GM21786 (cell line): ENCODE results near the gene WDR1.

Experiments
- ATAC-seq: cut with Tn5 transposase; IDR thresholded peaks from one replicate; pipeline ENCODE4 v1.9.1; 2021; ENCODE audit not compliant: unreplicated experiment

Gene WDR1

DNA sequence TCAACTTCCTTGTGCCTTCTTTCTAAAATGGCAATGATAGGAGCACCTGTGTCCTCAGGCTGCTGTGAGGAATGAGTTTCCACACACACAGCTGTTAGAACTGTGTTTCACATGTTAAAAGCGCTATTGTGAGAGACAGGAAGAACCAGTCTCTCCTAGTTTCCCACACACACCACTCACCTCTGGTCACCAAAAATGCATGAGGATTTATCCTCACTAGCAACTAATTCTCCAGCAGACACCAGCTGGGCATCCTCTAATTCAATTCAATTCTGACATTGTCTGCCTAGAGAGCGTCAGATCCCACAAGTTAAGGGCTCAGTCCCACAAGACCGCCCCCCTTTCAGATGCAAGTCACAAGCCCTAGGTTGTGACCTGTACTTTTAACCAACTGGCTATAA, 66.3 kb downstream of the WDR1 start:
- ATAC-seq: no peak

DNA sequence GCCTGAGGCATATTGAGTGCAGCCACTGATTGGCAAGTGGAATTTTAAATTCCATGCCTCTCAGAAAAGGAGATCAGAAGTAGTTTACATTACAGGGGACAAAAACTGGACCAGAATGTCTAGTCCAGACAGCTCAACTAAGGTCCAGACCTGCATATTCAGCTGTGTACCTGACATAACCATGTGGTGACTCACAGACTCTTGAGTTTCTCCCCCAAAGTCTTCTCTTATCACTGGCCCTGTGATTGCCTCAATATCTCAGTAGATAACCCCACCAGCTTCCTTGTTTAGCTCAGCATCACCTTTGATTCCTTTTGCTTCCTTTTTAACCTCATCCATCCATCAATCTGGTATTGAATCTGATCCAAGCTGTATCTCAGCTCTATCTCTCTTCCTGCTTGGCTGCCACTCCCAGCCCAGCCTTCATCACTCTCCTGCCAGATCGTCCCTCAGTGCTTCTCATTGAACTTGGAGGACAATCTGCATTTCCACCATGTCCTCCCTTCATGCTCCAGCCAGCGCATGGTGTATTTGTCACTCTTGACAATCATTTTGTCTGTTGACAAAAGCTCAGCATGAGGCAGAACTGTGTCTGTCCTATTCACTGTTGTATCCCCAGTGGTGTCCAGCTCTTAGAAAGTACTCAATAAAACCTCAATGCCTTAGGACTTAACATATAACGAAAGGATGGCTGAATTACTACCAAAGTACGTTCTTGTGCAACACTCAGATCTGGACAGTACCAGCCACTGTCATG, 67.5 kb downstream of the WDR1 start:
- no peak for ATAC-seq

DNA sequence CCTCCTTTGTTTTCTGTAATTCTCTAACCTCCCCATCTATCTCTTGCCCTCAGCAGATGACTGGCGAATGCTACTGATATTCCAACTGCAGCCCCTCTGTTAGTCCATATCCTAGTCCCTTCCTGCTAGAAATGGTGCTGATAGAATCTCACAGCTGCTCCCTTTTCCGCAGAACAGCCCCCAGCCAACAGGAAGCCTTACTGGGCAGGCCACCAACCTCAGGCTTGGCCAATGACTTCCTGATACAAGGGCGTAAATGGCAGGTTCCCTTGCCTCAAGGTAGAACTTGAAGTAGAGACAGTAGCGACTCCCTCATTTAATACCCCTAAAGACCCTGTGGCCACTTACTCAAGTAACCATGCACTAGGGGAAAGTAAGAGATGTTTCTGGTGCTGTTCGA, 68.6 kb downstream of the WDR1 start:
- ATAC-seq: no peak

DNA sequence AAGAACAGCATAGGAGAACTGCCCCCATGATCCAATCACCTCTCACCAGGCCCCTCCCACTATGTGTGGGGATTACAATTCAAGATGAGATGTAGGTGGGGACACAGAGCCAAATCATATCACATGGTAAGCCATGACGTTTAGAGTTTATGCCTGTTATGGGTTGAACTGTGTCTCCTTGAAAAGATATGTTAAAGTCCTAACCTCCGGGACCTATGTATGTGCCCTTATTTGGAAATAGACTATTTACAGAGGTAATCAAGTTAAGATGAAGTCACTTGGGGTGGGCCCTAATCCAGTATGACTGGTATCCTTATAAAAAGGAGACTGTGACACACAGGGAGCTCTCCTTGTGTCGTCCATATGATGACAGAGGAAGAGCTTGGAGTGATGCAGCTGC, 70.1 kb downstream of the WDR1 start:
- no peak for ATAC-seq

DNA sequence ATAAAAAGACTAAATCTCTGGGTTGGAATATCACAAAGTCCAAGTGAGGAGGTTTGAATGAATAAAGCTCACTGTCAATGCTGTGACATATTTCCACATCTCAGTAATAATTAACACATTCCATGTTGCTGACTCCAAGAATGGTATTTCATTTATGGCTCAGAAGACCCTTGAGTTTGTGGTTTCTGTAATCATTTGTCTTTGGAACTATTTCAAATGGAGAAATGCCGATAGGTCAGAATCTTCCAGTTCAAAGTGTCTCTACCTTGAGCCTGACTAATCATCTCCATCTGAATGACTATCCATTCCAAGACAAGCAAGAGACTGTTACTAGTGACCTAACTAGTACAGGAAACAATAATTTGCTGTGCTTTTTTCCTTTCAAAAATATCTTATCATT, 71.1 kb downstream of the WDR1 start:
- no peak for ATAC-seq

DNA sequence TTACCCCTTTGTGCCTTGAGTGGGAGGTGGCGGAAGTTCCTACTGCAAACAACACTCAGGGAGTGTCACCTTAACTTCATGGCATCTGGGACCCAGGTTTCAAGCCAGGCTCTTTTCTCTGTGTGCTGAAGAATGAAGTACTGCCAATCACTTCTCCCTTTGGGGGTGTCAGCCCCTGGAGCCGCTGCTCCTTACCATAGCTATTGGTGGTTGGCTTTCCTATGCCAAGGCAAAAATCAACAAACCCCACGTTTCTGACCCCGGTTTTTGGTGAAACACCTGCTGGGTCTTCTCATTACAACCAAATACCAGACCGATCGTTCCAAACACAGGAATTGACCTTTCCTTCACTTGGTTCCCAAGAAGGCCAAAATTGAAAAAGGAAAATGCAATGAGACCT, 75.6 kb downstream of the WDR1 start:
- no peak for ATAC-seq

DNA sequence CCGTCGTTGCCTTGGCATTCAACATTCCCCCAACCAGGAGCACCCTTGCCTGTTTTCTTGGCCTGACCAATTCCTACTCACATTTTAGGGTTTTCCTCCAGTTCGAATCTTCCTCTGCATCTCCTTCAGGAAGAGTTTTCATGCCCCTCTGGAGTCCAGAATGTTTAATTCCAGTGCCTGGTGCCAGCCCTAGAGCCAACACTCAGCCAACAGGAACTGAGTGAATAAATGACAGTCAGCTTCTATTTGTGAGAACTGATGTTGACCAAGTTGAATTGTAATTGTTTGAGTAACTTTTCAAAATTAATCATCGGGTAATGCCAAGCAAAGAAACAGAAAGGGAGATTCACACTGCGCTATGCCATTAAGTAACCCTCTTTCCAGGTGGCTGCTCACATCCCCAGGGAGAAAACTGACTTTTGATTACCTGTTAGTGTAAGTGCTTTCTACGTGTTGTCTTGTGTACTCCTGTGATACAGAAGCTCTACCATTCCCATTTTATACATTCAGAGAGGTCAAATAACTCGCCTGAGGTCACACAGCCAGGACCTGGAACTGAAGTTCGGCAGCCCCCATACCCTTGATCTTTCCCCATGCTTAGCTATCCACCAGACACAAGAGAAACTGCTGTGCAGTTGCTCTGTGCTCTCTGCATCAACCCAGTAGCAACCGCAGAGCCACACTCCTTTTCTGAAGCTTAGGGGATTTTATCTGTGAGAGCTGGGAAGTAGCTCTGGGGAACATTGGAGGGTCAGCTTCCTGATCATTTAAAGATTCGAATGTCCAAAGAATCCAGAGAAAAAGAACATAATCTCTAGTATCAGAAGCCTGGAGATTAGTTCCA, 76.3 kb downstream of the WDR1 start:
- ATAC-seq: no peak

DNA sequence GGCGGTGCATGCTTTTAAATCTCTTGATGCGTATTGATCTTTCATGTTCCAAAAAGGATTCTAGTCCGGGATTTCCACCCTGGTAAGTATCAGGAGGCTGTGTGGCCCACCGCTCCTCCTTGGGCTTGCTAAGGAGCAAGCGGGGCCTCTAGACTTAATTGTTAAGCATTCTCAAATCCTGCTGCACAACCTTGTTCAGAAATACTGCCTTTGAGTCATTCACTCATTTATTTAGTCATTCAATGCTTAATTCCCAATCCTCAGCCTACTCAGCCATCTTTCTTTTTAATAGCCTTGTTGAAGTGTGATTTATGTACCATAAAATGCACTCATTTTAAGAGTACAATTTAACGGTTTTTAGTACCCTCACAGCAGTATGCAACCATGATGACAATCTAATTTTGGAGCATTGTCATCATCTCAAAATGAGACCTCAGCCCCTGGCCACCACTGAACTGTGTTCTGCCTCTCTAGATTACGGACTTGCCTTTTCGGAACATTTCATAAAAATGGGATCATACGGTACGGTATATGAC, 79.7 kb downstream of the WDR1 start:
- ATAC-seq: no peak

DNA sequence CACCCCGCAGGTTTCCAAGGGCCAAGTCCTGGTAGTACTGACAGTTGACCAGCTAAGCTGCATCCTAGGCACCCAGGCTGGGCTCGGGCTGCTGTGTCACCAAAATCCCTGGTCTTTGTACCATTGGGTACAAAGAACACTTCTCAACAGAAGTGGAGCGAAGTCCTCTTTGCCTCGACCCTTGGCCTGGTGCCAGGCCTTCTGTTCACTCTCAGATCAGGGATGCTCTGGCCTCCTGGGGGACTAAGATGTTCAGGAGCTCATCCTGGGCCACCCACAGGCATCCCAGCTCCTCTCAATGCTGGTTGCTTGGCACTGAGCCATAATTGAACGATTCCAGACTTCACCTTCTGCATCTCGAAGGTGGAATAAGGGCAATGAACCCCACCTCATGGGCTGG, 81.5 kb downstream of the WDR1 start:
- no peak for ATAC-seq

DNA sequence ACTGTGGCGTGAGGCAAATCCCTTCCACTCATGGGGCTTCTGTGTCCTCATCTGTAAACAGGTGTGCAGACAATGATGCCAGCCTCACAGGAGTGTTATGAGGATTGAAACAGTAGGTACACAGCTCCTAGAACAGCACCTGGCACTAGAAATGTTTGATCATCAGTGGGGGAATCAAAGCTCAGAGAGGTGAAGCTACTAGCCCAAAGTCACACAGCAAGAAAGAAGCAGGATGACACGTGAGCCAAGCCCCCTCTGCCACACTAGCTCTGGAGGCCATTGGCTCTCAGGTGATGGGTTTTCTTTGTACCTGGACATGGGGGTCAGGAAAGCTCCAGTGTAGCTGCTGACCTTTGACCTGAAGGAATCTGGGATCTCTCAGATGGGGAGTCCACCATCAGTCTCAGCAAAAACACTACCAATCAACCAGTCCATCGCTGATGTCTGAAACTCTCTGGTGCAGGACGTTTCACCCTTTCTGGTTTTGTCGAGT, 81.9 kb downstream of the WDR1 start:
- ATAC-seq: no peak

DNA sequence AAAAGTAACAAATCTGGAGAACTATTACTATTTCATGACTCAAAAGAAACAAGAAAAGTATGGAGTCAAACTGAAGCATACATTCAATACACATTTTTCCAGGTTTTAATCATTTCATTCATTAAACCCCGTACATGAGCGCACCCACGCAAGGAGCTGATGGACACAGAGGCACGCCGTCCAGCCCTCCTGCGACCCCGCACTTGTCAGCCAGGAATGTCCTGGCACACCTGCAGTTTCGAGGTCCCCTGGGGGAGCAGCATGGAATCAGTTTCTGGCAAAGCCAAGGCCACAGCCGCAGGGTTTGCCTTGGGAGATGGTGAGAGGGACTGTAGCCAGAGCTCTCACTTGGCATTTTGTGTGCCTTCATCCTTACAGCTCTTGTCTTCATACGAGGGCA, 82.5 kb downstream of the WDR1 start:
- no peak for ATAC-seq

DNA sequence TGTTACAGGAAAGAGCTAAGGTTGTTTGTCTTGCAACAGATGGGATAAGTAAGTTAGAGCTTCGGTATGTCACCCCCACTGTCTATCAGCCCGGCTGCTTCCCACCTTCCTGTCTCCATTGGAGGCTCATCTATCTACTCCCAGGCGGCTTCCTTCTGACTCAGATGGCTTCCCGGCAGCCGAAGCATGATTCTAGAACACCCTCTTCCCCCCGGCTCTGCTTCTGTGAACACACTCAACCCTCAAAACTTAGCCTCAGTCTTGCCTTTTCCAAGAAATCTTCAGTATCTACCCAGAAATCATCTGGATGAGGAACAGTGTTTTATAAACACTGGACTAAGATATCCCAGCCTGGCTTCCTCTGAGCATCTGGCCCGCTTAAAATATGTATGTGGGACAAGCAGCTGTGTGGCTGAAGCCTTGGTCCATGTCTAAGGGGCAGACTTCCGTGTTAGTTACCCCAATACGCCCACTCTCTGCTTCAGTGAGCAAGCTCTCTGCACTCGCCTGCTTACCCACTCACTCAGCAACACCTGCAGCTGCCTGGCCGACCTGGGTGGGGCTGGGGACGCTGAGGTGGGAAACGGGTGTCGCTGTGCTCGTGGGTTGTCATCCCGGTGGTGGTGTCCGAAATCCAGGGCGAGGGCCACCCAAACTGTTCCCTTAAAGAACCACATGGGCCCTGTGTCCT, 83.3 kb downstream of the WDR1 start:
- ATAC-seq: no peak

DNA sequence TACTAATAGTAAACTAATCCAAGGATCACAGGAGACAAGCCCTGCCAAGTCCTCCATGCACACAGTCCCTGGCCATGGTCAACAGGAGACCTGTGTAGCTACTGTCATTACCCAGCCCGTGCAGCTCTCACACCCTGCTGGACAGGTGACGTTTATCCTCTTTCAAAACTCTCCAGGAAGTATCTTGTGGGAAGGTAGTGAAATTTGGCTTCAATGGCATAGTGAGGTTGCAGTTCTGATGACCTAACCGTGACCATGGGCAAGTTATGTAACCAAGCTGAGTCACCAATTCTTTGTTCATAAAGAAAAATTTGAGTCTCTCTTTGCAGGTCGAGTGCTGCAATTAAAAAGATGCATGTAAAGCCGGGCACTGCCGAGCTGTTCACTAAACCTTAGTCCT, 84.0 kb downstream of the WDR1 start:
- ATAC-seq: no peak

DNA sequence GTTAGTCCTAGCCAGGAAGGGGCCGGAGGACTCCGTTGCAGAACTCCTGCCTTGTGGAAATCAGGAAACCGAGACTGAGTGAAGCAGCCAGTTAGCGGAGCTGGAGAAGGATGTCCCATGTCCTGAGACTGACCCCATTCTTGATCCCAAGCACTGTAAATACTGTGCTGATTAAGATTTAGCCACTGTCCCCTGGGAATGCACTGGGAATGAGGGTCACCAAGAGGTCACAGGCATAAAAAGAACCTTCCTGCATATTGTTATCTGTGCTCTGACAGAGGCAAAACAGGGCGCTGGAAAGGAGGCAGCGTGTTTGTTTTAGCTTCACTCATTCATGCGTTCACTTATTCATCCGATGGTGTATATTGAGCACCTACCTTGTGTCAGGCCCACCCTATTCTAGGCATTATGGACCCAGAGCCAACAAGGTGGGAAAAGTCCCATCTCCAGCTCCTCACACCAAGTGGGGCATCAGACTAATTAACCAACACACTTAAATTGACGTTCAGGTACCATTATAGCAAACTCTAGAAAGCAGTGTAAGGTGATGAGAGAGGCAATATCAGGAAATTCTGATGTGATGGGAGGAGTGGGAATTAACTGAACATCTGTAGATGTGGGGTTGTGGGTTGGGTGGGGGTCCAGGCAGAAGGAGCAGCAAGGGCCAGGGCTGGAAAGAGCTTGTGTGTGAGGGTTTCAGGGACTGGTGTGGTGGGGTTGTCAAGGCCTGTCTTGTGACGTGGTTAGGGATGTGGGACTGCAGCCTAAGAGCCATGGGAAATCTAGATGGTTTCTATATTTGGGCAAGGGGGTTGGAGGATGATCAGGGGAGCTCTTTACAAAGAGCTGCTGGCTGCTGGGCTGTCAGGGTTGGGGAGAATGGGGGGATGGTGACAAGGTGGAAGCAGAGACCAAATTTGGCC, 84.7 kb downstream of the WDR1 start:
- no peak for ATAC-seq

DNA sequence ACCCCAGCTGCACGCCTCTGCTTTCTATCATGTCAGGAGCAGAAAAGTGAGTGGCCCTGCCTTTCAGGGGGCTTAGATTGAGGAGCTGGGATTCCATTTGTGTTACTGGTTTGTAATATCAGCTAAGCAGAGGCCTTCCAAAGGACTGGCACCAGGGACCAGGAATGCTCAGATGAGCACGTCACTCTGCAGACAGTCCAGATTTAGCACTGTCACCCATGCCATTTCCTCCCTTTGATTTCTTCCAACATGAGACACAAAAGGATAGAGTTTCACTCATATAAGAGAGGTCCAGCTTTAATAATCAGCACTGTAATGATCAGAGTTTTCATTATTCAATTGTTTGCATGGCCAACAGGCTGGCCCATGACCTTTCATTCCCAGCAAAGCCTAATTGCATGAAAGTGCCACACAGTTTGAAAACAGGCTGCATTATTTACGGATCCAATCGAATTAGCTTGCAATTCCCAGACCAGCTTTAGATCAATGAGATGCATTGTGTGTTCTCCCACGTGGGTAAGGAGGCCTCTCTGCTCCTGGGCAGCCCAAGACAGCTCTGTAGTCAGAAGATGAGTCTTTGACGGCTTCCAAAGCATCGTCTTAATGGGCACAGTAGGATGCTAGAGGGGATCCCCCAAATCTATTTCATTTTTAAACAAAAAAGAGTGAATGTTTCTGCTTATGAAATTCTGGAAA, 85.5 kb downstream of the WDR1 start:
- no peak for ATAC-seq

DNA sequence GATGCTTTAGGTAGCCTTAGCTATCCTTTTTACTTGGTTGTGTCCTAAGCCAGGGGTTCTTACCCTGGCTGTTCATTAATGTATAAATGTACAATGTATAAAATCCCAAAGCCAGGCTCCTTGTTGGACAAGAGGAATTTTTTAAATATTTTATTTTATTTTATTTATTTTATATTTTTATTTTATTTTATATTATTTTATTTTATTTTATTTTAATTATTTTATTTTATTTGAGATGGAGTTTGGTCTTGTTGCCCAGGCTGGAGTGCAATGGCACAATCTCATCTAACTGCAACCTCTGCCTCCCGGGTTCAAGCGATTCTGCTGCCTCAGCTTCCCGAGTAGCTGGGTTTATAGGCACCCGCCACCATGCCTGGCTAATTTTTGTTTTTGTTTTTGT, 87.2 kb downstream of the WDR1 start:
- no peak for ATAC-seq

DNA sequence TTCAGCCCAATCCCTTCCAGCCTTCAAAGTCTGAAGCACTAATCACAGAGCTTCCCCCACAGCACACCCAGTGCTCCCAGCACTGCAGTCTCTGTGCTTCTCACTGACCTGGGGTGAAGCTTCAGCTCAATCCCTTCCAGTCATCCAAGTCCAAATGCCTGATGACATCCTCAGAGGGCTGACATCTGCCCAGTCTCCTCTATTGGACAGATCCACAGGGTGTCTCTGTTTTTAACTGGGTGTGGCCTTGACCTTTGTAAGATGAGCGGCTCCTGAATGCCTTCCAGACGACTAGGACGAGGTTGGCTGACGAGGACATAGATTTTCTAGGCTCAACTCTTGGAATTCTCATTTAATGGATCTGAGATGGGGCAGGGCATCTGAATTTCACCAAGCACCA, 87.7 kb downstream of the WDR1 start:
- no peak for ATAC-seq

DNA sequence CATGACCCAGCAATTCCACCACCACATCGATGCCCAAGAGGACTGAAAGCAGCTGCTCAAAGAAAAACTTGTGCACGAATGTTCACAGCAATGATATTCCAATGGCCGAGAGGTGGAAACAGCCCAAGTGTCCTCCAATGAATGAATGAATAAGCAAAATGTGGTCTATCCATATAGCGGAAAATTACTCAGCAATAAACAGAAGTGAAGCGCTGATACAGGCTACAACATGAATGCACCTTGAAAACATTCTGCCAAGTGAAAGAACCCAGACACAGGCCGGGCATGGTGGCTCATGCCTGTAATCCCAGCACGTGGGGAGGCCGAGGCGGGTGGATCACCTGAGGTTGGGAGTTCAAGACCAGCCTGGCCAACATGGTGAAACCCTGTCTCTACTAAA, 90.1 kb downstream of the WDR1 start:
- no peak for ATAC-seq

DNA sequence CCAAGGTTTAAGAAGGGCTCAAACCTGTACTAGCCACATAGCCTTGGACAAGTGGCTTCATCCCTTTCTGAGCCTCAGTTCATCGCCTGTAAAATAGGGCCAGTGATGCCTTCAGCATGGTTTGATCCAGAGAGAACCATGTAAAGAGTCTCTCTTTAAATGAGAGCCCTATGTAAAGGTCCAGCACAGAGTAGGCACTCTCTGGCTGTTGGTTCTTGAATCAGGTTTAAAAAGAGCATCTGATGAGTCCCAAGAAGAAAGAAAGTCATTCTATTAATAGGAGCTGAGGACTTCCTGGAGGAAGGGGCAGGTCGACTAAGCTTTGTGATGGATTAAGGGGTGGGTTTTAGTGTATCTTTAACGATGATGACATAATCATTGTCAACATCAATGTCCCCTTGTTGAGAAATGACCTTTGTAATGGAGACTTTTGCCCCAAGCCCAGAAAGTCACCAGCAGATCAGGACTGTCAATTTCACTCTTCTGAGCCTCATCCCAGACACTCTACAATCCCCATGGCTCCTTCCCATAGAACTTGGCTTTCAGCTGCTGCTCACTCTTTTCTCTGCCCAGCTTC, 91.3 kb downstream of the WDR1 start:
- ATAC-seq: no peak
